Stimulated activated CD8-positive, alpha-beta memory T cell treated with anti-CD3 and anti-CD28 coated beads, Interleukin-15, amount 100 ng/mL, for 48 hours (primary cell): ENCODE data around the gene ARHGEF39.
A peak's percentile ranks its signal among the peaks of the same experiment; 100 is the strongest.

Experiments
- DNase-seq, 2 donors: peaks; one replicate each; pipeline ENCODE4 v3.0.0-alpha.2; 2020; ENCODE audit warnings: low read depth in 2 of 2

Gene ARHGEF39

GRCh38 chr9:35691334-35691650, 26.3 kb upstream of the ARHGEF39 start:
- DNase-seq, result no peak

GRCh38 chr9:35690614-35691333, 25.8 kb upstream of the ARHGEF39 start:
- peak in 1 of 2 donors; percentile 8 for DNase-seq

DNA sequence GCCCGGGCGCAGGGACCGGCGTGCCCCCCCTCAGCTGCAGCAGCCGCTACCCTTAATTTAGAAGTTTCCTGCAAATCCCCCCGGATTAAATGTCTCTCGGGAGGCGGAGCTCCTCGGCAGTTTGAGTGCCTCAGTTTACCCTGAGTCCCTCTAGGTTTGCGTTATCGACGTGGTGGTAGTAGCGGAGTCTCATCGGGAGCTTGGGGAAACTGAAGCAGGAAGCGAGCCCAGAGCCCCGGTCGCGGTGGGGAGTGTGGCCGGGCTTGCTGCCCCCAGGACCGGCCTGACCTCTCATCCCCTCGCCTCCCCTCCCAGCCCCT, 25.3 kb upstream of the ARHGEF39 start:
- no peak for DNase-seq

DNA sequence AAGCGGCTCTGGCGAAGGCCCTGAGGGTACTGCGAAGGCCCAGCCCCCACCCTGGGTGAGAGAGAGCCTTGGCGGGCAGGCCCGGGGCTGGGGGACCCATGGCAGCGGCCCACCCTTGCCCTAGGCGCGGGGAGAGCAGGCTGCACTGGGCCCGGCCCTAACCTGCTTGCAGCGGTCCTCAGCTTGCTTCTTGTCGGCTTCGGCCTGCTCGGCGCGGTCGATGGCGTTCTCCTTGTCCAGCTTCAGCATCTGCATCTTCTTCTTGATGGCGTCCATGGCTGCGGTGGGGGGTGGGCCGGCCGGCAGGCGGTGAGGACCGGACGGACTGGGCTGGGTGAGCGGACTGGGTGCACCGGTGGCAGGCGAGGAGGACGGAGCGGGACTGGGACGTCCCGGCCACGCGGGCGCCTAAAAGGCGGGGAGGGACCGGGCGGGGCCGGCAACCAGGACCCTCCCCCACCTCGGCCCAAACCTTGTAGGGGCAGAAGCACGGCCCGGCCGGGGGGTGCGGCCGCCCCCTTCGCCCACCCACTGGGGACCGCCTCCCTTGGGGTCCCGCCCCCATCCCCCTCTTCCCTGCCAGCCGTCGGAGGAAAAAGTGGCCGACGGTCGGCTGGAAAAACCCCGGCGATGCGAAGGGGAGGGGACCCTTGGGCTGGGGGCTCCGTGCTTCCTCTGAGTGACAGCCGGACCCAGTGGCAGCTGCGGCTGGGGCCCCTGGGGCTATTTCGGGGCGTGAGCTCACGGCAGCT, 24.7 kb upstream of the ARHGEF39 start, which contains the start of gene TPM2:
TSS of gene TPM2 (minus strand) at position 384 of the 752 bp plus-strand sequence. CDS start at position 276, 108 bp downstream.
- DNase-seq, result no peak

GRCh38 chr9:35688558-35689541, 23.9 kb upstream of the ARHGEF39 start:
- no peak for DNase-seq

- no peak for DNase-seq
These were observed 23.1 kb upstream of the ARHGEF39 start for GRCh38 chr9:35687972-35688557.

- DNase-seq, result no peak
These were observed 22.3 kb upstream of the ARHGEF39 start for GRCh38 chr9:35687306-35687705.

GRCh38 chr9:35686222-35687203, 21.5 kb upstream of the ARHGEF39 start:
- DNase-seq, result no peak

GRCh38 chr9:35685506-35685905, 20.5 kb upstream of the ARHGEF39 start:
- DNase-seq, result no peak

DNA sequence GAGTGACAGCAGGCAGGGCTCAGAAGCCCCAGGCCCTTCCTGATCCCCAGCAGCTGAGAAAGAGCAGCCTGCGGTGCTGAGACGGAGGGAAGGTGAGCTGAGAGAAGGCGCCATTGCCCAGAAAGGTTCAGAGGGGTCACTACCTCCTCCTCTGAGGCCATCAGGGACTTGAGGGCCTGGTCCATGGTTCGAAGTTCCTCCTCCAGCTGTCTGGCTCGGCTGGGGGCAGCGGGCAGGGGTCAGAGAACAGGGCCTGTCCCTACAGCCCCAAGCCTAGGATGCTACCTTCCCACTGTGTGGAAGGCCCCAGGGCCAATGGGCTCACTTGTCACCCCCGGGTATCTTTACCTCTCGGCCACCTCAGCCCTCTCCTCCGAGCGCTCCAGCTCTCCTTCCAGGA, 19.9 kb upstream of the ARHGEF39 start:
- no peak for DNase-seq

- no peak for DNase-seq
These were observed 18.3 kb upstream of the ARHGEF39 start for GRCh38 chr9:35683323-35683722.

- DNase-seq, result no peak
These were observed 17.7 kb upstream of the ARHGEF39 start for GRCh38 chr9:35682520-35683315.

DNA sequence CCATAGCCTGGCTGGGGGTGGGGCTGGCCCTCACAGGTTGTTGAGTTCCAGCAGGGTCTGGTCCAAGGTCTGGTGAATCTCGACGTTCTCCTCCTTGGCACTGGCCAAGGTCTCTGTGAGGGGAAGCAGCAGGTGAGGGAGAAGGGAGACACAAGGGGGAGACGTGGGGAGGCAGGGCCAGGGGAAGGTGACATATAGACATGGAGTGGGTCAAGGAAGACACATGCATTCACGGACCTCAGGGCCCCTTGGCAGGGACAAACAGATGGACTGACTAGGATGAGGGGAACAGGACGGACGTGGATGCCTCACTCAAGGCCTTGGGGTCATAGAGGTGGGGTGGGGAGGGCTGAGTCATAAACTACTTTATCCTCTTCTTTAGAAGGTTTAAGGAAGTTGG, 17.1 kb upstream of the ARHGEF39 start:
- no peak for DNase-seq

GRCh38 chr9:35681341-35682002, 16.5 kb upstream of the ARHGEF39 start:
- no peak for DNase-seq

GRCh38 chr9:35680331-35681105, 15.5 kb upstream of the ARHGEF39 start:
- no peak for DNase-seq

DNA sequence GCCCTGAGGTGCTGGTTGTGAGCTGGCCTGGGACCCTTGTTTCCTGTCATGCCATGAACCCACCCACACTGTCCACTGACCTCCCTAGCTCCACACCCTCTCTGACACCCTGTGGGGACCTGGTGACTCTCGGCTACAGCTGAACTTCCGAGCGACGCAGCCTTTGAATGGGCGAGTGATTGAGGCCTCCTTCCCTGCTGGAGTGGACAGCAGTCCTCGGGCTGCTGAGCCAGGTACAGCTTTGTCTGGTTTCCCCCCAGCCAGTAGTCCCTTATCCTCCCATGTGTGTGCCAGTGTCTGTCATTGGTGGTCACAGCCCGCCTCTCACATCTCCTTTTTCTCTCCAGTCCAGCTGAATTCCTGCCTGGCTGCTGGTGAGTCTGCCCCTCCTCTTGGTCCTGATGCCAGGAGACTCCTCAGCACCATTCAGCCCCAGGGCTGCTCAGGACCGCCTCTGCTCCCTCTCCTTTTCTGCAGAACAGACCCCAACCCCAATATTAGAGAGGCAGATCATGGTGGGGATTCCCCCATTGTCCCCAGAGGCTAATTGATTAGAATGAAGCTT, 14.9 kb upstream of the ARHGEF39 start:
- DNase-seq, result no peak

DNA sequence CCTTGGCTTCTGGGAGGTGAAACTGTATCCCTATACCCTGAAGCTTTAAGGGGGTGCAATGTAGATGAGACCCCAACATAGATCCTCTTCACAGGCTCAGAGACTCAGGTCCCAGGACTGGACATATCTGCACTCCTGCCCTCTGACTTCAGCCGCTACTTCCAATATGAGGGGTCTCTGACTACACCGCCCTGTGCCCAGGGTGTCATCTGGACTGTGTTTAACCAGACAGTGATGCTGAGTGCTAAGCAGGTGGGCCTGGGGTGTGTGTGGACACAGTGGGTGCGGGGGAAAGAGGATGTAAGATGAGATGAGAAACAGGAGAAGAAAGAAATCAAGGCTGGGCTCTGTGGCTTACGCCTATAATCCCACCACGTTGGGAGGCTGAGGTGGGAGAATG, 14.1 kb upstream of the ARHGEF39 start:
- DNase-seq, result no peak

GRCh38 chr9:35675732-35676392, 10.9 kb upstream of the ARHGEF39 start:
- DNase-seq, result no peak
